ENCODE results near the gene NHLRC2. TPM values are rescaled to one million over a fixed set of nuclear protein-coding genes. Genes with fewer than 3 reads are reported as not detected.

NHLRC2 gene, protein sequence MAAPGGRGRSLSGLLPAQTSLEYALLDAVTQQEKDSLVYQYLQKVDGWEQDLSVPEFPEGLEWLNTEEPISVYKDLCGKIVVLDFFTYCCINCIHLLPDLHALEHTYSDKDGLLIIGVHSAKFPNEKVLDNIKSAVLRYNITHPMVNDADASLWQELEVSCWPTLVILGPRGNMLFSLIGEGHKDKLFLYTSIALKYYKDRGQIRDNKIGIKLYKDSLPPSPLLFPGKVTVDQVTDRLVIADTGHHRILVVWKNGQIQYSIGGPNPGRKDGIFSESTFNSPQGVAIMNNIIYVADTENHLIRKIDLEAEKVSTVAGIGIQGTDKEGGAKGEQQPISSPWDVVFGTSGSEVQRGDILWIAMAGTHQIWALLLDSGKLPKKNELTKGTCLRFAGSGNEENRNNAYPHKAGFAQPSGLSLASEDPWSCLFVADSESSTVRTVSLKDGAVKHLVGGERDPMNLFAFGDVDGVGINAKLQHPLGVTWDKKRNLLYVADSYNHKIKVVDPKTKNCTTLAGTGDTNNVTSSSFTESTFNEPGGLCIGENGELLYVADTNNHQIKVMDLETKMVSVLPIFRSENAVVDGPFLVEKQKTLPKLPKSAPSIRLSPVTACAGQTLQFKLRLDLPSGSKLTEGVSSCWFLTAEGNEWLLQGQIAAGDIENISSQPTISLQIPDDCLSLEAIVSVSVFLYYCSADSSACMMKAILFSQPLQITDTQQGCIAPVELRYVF
- total RNA-seq (2021; ENCODE audit: unreplicated experiment) (56.3 TPM), Bru-seq, nascent RNA (percentile 92 among the genes with signal in this experiment), BruChase-seq, experiment 1, labeled RNA remaining after a 6-hour chase (percentile 96 among the genes with signal in this experiment), BruChase-seq, experiment 2, labeled RNA remaining after a 2-hour chase (percentile 95 among the genes with signal in this experiment)
- polyA plus RNA-seq (2012), result 3.1 and 5.9 TPM in 2 replicates
- long read RNA-seq, full-length matches to known transcripts, result 21 of 41 reads
- long read RNA-seq, partial matches to known transcripts, result 9 of 41 reads
- long read RNA-seq, other reads (novel, unspliced or antisense), result 11 of 41 reads

GRCh38 chr10:113854013-113854760 is at the start of gene NHLRC2, which contains the start of gene DCLRE1A:
NHLRC2 (plus strand) TSS chr10:113854661; CDS start chr10:113854873, 212 bp downstream.
DCLRE1A (minus strand) TSS chr10:113854082; CDS start chr10:113853182, 900 bp downstream.
- TF ChIP-seq MAX (IDR thresholded peaks at IDR 0.05) (peak; percentile 44), SIN3A (IDR thresholded peaks at IDR 0.05; ENCODE audit: low read depth) (peak; percentile 64; the same call in 1 of the 2 replicates), EZH2phosphoT487 (IDR thresholded peaks at IDR 0.05; ENCODE audit: borderline replicate concordance) (no peak), TCF7L2 (IDR thresholded peaks at IDR 0.05; ENCODE audit: borderline replicate concordance, extremely low read depth, insufficient read depth, insufficient read length) (peak; percentile 33)
- TF ChIP-seq, protein P1, sequence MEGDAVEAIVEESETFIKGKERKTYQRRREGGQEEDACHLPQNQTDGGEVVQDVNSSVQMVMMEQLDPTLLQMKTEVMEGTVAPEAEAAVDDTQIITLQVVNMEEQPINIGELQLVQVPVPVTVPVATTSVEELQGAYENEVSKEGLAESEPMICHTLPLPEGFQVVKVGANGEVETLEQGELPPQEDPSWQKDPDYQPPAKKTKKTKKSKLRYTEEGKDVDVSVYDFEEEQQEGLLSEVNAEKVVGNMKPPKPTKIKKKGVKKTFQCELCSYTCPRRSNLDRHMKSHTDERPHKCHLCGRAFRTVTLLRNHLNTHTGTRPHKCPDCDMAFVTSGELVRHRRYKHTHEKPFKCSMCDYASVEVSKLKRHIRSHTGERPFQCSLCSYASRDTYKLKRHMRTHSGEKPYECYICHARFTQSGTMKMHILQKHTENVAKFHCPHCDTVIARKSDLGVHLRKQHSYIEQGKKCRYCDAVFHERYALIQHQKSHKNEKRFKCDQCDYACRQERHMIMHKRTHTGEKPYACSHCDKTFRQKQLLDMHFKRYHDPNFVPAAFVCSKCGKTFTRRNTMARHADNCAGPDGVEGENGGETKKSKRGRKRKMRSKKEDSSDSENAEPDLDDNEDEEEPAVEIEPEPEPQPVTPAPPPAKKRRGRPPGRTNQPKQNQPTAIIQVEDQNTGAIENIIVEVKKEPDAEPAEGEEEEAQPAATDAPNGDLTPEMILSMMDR (IDR thresholded peaks at IDR 0.05 in 2 of 3, conservative IDR thresholded peaks at IDR 0.05 in 1 of 3; ENCODE audit: borderline replicate concordance in 1 of 3, insufficient read depth in 1 of 3, low read depth in 2 of 3, low read length in 2 of 3), result no peak
- Histone ChIP-seq H3K4me1 (ENCODE audit: control insufficient read depth in 1 of 2, insufficient read depth in 2 of 2, low read length in 2 of 2) (peaks cover 14 to 21% of the 10 kb centered on the region in 2 experiments; a peak in 3 of 4 replicates), H4K20me1 (ENCODE audit: insufficient read depth) (no peaks in the 10 kb centered on the region), H3K79me2 (ENCODE audit: insufficient read depth, low read length) (peaks cover 45% of the 10 kb centered on the region), H3K27ac (ENCODE audit: low read depth, low read length) (peak within 1 kb of the TSS; percentile 86), H3K9me2 (ENCODE audit: insufficient read depth) (no peaks in the 10 kb centered on the region), H3K36me3 (ENCODE audit: control insufficient read depth in 1 of 2, insufficient read depth in 2 of 2, low read length in 2 of 2) (peaks cover 3 to 9% of the 10 kb centered on the region in 2 experiments; a peak in 1 of 4 replicates), H2AFZ (ENCODE audit: low read depth, low read length, poor library complexity, severe bottlenecking) (peak within 1 kb of the TSS; percentile 88), H3K9me3 (ENCODE audit: control insufficient read depth in 1 of 2, insufficient read depth in 1 of 2, low read depth in 1 of 2, low read length in 2 of 2) (no peaks in the 10 kb centered on the region), H3K9ac (ENCODE audit: low read length) (peak within 1 kb of the TSS; percentile 84), H3K27me3 (ENCODE audit: insufficient read depth, low read length) (no peaks in the 10 kb centered on the region), H3K4me3 (replicated peaks in 1 of 2; ENCODE audit: low read depth in 1 of 2, low read length in 2 of 2) (peak within 1 kb of the TSS; percentile 77 to 79), H3K4me2 (ENCODE audit: low read length) (peak within 1 kb of the TSS; percentile 87)
- no TSS peak for BruUV-seq (replicated peaks)
- intact Hi-C loops (cut with micrococcal nuclease), result no loop called here
- ATAC-seq, result peak; percentile 81
- POLR2A ChIA-PET, result no interaction called here
- peak; percentile 86 for DNase-seq (ENCODE audit: low read depth, low spot score)
- CTCF ChIA-PET, result no interaction called here
- RAD21 ChIA-PET (ENCODE audit: low non-redundant PET in 1 of 2, low total read pairs in 2 of 2, uncharacterized antibody in 2 of 2, unreplicated experiment in 2 of 2), result no interaction called here

All from HCT116 (cell line).